ENCODE measurements around the gene FRRS1.
"Not testable (repeated sequence)": the region's sequence is repeated elsewhere in the genome, so short reads cannot be mapped to it uniquely, and the experiment has no call there.

FRRS1 gene, protein sequence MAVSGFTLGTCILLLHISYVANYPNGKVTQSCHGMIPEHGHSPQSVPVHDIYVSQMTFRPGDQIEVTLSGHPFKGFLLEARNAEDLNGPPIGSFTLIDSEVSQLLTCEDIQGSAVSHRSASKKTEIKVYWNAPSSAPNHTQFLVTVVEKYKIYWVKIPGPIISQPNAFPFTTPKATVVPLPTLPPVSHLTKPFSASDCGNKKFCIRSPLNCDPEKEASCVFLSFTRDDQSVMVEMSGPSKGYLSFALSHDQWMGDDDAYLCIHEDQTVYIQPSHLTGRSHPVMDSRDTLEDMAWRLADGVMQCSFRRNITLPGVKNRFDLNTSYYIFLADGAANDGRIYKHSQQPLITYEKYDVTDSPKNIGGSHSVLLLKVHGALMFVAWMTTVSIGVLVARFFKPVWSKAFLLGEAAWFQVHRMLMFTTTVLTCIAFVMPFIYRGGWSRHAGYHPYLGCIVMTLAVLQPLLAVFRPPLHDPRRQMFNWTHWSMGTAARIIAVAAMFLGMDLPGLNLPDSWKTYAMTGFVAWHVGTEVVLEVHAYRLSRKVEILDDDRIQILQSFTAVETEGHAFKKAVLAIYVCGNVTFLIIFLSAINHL

DNA sequence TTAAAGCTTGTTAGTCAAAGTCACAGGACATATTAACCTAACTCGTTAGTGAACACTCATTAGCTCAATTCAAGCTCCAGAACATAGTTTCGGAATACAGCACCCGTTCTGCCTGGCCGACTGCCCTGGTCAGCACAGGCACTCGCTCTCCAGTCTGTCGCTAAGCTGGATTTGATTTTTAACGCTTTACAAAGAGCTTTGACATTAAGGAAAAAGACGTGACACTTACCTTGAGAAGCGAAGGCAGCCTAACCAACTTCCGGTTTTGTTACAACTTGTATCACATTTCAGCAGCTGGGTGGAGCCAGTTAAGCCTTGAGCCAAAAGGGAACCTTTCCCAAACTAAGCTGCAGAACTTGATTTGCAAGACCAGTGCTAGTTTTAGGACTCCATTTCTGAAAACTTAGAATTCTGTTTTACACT is at the start of gene FRRS1:
Gene FRRS1, minus strand, starts transcription at position 258 of the 423 bp plus-strand sequence. CDS start 17,867 bp downstream, outside the sequence.
- DNase-seq: peak; percentile 26

DNA sequence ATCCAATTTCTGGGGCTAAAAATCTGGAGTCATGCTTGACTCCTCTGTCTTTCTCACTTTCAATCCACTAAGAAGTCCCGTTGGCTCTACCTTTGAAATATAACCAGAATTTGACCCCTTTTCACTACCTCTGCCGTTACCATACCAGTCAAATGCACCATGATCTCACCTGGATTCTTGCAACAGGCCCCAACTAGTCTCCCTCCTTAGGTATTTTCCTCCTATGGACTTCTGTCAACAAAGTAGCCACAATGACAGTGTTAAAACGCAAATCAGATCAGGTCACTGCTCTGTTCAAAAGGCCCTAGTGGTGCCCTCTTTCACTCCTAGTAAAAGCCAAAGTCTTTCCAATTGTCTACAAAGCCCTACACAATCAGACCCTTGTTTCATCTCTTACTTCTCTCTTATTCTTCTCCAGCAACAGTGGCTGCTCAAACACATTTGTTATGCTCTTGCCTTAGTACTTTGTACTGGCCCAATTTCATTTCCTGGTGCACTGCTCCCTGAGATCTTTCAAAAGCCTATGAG is 48.0 kb upstream of the FRRS1 start:
- DNase-seq: no peak

DNA sequence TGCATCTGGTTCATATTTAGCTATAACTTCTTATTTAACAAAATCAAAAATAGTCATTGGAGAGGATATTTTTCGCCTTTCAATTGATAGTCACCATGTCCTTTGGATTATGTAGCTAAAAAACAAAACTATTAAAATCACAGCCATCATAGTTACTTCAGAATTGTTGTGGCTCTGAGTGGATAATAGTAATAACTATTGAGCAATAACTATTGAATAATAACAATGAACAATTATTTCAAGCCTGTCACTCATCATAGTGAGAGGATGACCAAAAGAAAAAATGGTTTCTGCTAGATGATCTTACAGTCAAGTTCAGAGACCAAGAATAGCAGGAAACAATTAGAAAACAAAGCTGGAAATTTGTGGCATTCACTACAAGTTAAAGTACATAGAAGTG is 45.3 kb upstream of the FRRS1 start:
- no peak for DNase-seq

DNA sequence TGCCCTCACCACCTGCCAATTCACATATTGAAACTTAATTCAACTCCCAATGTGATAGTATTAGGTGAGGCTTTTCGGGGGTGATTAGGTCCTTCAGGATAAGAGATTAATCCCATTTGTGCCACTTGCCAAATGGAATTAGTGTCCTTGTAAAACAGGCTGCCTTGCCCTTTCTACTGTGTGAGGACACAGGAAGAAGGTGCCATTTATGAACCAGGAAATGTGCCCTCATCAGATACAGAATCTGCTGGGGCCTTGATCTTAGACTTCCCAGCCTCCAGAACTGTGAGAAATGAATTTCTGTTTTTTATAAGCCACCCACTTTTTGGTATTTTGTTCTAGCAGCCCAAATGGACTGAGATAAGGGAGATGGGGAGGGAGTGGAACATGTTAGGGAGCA is 44.6 kb upstream of the FRRS1 start:
- no peak for DNase-seq

DNA sequence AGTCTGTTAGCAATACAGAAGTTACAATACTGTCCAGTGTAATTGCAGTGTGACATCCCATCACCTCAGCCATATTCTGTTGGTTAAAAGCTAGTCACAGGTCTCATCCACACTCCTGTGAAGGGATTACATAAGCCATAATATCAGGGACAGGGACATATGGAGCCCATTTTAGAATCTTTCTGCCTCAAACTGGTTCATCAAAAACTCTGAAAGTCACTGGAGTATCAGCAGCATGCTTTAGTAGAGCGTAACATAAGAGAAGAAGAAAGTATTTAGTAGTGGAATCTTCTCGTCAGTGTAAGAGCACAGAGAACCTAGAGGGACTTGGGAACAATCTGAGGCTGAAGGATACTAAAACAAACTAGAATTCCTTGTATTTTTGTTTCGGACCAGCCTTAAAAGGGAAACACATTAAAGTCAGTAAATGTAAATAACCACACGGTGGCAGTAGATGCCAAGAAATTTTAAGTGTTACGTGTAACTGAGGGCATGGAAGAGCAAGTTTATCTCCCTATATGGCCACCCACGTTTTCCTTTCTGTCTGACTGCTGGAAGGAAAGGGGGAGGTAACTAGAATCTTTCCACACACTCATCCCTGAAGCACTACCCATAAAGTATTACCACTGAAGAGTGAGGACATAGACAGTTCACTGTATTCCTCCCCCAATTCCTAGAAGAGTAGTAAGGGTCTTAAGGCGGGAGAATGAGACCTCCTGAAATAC is 42.1 kb upstream of the FRRS1 start:
- DNase-seq: peak; percentile 84

DNA sequence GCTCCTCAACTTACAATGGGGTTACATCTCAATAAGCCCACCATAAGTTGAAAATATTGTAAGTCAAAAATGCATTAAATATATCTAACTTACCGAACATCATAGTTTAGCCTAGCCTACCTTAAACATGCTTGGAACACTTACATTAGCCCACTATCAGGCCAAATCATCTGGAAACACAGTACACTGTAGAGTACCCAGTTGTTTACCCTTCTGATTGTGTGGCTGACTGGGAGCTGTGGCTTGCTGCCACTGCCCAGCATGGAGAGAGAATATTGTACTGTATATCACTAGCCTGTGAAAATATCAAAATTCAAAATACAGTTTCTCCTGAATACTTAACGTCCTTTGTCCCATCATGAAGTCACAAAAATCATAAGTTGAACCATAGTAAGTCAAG is 40.4 kb upstream of the FRRS1 start:
- no peak for DNase-seq

DNA sequence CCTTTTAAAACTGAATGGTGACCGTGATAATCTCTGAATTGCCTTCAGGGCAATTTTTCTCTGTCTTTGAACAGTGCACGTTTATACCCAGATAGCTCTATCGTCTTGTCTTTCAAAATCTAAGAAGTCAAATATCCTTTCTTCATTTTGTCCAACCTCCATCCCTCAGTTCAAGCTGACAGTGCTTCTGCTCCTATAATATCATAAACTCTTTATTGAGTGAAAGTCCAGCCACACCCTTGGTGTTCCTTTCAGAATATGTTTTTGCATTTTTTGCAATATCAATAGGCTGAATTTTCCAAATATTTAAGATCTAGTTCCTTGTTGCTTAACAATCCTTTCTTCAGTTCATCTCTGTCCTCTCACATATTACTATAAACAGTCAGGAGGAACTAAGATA is 35.1 kb upstream of the FRRS1 start:
- no peak for DNase-seq

DNA sequence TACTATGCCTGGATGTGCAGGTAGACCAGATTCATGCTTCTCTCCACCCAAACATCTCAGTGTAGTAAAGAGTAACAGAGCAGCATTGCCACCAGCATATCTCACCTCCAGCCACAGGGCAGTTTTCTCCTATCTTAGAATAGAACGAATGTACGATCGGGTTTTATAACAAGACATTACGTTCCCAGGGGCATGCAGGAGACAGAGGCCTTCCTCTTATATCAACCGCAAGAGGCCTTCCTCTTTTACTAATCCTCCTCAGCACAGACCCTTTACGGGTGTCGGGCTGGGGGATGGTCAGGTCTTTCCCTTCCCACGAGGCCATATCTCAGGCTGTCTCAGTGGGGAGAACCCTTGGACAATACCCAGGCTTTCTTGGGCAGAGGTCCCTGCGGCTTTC is 27.4 kb upstream of the FRRS1 start:
- DNase-seq: not testable (repeated sequence)

DNA sequence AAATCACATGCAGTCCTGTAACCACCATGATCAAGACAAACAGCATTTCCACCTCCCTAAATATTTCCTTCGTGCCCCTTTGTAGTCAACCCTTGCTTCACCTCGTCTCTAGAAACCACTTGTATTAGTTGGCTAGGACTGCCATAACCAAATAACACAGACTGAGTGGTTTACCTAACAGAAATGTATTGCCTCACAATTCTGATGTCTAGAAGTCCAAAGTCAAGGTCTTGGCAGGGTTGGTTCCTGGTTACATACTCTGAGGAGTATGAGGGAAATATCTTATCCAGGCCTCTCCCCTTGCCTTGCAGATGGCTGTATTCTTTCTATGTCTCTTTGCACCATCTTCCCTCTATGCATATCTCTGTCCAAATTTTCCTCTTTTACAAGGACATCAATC is 23.3 kb upstream of the FRRS1 start:
- DNase-seq: no peak

DNA sequence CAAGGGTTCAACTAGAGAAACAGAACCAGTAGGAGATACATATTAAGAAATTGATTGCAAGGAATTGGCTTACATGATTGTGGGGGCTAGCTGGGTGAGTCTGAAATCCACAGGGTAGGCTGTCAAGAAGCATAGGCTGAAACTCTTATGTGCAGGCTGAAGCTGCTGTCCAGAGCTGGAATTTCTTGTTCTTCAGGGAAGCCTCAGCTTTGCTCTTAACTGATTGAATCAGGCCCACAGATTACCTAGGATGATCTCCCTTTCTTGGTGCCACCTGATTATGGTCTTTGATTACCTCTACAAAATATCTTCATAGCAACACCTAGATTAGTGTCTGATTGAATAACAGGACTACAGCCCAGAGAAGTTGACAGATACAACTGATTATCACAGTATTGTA is 22.5 kb upstream of the FRRS1 start:
- DNase-seq: no peak

DNA sequence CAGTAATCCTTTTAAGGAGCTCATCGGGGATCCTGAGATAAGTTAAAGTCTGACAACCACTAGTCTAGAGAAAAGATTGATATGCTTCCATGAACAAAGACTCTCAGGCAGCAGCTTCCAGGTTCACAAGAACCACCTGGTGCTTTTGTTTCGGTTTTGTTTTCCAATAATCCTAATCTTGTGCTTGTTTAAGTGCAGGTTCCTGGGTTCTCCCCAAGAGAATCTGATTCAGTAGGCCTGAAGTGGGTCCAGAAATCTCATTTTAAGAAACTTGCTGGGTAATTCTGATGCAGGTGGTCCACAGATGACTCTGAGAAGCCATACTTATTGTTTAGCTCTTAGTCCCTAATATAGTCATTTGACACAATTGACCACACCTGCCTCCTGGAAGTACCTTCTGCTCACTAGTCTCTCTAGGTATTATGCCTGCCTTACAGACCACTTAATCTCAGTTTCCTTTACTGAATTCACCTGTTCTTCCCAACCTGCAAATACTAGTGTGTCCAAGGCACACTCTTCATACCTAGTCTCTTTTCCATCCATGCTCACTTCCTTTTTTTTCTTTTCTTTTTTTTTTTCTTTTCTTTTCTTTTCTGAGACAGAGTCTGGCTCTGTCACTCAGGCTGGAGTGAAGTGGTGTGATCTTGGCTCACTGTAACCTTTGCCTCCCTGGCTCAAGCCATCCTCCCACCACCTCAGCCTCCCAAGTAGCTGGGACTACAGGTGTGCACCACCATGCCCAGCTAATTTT is 20.5 kb upstream of the FRRS1 start:
- no peak for DNase-seq

DNA sequence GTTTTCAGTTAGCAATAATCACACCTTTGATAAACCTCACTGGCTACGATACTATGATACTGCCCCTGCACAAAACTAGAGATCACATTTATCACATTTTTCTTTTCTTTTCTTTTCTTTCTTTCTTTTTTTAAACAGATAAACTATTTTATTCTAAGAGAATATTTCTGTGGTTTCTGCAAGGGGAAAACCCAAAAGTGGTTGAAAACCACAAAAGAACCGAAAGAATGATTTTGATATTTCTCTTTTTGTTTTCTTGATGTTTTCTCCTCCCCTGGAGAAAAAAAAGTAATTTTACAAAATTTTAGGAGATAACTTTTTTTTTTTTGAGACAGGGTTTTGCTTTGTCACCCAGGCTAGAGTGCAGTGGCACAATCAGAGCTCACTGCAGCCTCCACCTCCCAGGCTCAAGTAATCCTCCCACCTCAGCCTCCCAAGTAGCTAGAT is 18.4 kb upstream of the FRRS1 start:
- DNase-seq: no peak

DNA sequence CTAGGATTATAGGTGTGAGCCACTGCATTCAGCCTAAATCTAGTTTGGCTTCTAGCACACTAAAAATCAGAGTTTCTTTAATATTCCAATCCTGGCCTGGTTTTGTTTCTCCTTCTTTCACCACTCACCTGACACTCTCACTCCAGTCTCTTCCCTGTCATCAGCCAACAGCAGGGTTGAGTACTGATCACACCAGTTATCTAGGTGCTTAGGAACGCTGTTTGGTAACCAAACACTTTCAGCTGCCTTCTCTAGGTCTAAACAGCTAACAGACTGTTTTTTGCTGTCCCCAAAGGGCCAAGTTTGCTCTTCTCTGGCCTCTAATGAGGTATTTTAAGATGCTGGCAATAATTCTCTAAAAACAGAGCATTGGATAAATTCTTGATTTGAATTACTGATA is 17.7 kb upstream of the FRRS1 start:
- no peak for DNase-seq

DNA sequence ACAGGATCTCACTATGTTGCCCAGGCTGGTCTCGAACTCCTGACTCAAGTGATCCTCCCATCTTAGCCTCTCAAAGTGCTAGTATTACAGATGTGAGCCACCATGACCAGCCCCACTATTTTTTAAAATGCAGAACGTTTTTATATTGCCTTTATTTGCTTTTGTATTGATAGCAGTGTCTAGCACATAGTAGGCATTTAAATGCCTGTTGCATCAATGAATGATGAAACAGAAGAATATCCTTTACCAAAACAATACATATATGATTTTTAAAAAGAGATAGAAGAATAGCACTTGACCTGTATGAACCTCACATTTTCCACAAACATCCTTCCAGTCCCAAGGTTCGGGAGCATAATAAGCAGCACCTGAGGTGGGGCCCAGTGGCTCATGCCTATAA is 16.5 kb upstream of the FRRS1 start:
- DNase-seq: no peak

DNA sequence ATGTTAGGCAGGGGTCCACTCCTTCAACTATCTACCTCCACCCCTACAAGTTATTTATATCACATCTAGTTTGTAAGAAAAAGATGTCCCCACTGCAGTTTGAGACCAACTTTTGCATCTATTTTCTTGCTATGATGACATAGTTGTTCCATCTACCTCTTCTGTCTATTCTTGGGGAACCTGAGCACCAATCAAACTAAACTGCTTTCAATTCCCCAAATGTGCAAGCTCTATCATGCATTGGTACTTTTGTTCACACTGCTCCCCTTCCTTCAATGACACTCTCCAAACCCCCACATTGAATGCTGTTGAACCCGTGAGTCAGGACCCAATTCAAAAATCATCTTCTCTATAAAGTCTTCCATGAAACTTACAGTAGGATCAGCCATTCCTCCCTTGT is 16.0 kb upstream of the FRRS1 start:
- DNase-seq: no peak

DNA sequence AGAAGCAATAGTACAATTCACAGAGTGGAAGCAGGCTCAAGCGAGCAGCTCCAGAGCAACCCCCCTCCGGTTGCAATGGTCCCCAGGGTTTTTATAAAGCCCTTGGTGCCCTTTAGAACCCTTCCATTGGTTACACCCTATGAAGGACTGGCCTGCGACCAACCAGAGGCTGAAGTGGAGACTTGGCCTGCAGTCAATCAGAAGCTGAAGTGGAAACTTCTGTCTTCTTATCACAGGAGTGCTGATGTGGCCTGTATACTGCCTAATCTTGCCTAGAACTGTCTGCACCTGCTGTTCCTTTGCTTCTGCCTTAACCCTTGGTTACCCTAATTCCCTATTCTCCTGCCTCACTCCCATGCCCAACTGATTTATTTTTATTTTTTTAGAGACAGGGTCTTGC is 15.4 kb upstream of the FRRS1 start:
- DNase-seq: no peak

DNA sequence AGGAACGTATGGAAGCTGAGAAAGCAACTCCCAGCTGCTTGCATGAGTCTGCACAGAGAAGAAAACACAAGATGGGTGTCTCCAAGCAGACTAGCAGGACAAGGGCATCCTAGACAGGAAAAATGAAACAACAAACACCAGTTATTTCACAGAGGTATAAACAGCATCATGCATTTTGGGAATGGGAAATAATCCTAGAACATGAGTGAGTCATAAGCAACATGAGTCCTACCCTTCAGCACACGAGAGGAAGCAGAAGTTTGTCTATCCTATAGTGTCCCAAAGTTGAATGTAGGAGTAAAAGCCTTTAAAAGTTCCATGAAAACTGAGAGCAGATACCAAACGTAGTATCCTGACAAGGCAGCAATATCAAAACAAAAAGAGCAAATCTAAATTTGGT is 11.3 kb upstream of the FRRS1 start:
- no peak for DNase-seq

DNA sequence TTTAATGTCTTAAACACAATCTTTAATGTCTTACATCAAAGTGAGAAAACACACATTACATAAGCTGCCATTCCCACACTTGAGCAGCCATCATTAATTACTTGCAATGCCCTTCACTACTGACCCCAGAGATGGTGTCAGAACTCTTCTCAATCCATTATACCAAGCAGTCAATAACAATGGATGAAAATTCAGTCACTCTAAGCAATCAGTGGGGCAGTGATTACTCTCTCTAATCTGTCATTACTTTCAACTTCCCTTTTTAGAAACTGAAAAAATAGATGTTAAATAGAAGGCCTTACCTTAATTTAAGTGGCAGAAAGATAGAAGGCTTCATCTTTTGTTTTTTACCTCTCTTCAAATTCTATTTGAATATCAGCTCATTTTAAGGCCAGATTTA is 9.7 kb upstream of the FRRS1 start:
- no peak for DNase-seq

DNA sequence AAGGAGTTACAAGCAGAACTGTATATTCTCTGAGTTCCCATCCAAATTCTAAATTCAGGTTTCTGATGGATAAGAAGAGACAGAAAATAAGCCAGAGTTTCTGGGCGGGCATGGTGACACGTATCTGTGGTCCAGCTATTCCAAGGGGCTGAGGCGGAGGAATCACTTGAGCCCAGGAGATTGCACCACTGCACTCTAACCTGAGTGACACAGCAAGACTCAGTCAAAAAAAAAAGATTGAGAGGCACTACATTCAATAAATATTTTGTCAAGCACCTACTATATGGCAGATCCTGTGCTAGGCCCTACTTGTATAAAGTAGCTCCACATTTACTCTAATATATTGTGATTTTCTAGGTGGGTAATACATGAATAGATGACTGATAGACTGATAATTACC is 6.4 kb upstream of the FRRS1 start:
- DNase-seq: no peak

DNA sequence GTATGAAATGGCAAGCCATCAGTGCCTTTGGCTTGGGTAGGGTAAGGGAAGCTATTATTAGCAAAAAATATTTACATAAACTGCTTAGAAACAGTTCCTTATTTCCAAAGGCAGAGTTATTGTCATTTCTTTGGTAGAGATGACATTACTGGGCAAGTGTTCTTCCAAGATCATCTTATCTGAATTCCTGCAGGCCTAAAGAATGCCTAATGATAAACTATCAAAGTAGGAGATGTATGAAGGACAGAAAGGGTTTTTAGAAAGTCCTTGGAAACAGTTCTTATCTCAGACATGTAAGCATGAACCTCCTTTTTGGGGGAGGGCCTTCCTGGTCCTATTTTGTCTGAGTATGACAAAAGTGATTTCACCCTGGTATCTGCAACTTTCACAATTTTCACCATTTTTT is 5.1 kb upstream of the FRRS1 start:
- no peak for DNase-seq

DNA sequence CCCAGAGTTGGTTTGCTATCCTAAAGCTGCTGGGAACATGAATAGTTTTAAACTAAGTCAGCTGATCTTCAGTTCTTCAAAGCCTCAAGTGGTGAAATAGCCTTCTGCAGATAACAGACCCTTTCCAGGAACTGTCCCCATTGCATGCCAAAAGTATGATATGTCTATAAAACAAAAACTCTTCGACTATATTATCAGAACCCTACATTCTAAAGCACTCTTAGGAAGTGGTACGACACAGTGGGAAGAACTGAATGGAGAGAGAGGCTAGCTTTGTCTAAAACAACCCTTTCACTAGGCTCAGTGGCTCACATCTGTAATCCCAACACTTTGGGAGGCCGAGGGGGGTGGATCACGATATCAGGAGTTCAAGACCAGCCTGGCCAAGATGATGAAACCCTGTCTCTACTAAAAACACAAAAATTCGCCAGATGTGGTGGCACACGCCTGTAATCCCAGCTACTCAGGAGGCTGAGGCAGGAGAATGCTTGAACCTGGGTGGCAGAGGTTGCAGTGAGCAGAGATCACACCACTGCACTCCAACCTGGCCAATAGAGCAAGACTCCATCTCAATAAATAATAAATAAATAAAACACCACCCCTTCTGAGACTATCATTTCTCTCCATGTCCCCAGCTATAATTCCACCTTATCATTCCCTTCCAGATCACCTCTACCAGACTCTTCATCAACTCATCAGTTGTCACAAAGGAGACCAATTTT is 2.2 kb upstream of the FRRS1 start:
- no peak for DNase-seq

DNA sequence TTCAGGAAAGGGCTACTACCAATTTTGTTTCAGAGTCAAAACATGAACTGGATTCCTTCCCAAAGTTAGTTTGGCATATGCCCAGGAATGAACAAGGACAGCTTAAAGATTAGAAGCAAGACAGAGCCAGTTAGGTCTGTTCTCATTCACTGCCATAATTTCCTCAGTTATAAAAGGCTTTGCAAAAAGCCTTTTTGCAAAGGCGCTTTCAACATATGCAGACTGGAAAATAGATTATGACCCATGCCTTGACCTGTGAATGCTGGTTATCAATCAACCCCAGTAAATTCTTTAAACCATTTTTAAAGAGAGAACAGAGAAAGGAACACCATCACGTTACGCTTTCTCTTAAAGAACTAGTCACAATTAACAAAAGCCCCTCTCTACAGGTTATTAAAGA is 1.7 kb upstream of the FRRS1 start:
- DNase-seq: no peak
